CD4-positive, alpha-beta T cell treated with Interleukin-4 for 4 hours (primary cell): Measurements from ENCODE around the gene LCN12.

ENCODE experiments used
- DNase-seq: peaks from one replicate; pipeline ENCODE4 v3.0.0-alpha.2; 2020

Gene LCN12

GRCh38 chr9:136927343-136928271 is 24.5 kb upstream of the LCN12 start:
- DNase-seq: no peak

- no peak for DNase-seq
These were observed 23.5 kb upstream of the LCN12 start for GRCh38 chr9:136928591-136928990.

- no peak for DNase-seq
These were observed 22.1 kb upstream of the LCN12 start for GRCh38 chr9:136930014-136930413.

GRCh38 chr9:136931611-136932130 is 20.4 kb upstream of the LCN12 start:
- DNase-seq: no peak

- DNase-seq: no peak
These were observed 17.8 kb upstream of the LCN12 start for GRCh38 chr9:136934277-136934676.

- no peak for DNase-seq
These were observed 16.4 kb upstream of the LCN12 start for GRCh38 chr9:136935651-136936050.

- DNase-seq: no peak
These were observed 15.4 kb upstream of the LCN12 start for GRCh38 chr9:136936645-136937170.

GRCh38 chr9:136937186-136938001 is 14.7 kb upstream of the LCN12 start:
- no peak for DNase-seq

- DNase-seq: no peak
These were observed 12.6 kb upstream of the LCN12 start for GRCh38 chr9:136939431-136939995.

- DNase-seq: no peak
These were observed 12.0 kb upstream of the LCN12 start for GRCh38 chr9:136939996-136940525.

- DNase-seq: no peak
These were observed 11.4 kb upstream of the LCN12 start for GRCh38 chr9:136940526-136941230.

- no peak for DNase-seq
These were observed 10.6 kb upstream of the LCN12 start for GRCh38 chr9:136941231-136942111.

GRCh38 chr9:136942112-136942880 is 9.8 kb upstream of the LCN12 start:
- no peak for DNase-seq

- DNase-seq: no peak
These were observed 9.2 kb upstream of the LCN12 start for GRCh38 chr9:136942881-136943230.

- no peak for DNase-seq
These were observed 8.5 kb upstream of the LCN12 start for GRCh38 chr9:136943291-136944211.

GRCh38 chr9:136944212-136944518 is 7.9 kb upstream of the LCN12 start:
- no peak for DNase-seq

- DNase-seq: peak; percentile 92
These were observed 7.3 kb upstream of the LCN12 start, which contains the start of the genes C8G and FBXW5 for GRCh38 chr9:136944519-136945332. TSS of gene C8G (plus strand) at chr9:136945243. CDS start at chr9:136945321, 78 bp downstream. TSS of gene FBXW5 (minus strand) at chr9:136944738. CDS start at chr9:136944083, 655 bp downstream.
